Placental epithelial cell (primary cell): ENCODE data around the gene KCNIP2. TPM values are rescaled to one million over a fixed set of nuclear protein-coding genes. Genes with fewer than 3 reads are reported as not detected.

Experiments used
- total RNA-seq: library from RNA; depleted of rRNA; stranded (reverse); fragments of >200 nt; gene quantifications from 2 replicates; pipeline ENCODE4 v1.2.3, GENCODE V29; 2012

The KCNIP2 gene
- 0.65 and 2.4 TPM in 2 replicates for total RNA-seq

GRCh38 chr10:101843032-101844021, at the start of gene KCNIP2:
Gene KCNIP2, minus strand, starts transcription at chr10:101843800. Its CDS starts 232 bp downstream, at chr10:101843568.

GRCh38 chr10:101818119-101818871, 25.3 kb downstream of the KCNIP2 start, which contains the start of gene OGA:
Gene OGA, minus strand, starts transcription at chr10:101818444. Its CDS starts 422 bp downstream, at chr10:101818022.

DNA sequence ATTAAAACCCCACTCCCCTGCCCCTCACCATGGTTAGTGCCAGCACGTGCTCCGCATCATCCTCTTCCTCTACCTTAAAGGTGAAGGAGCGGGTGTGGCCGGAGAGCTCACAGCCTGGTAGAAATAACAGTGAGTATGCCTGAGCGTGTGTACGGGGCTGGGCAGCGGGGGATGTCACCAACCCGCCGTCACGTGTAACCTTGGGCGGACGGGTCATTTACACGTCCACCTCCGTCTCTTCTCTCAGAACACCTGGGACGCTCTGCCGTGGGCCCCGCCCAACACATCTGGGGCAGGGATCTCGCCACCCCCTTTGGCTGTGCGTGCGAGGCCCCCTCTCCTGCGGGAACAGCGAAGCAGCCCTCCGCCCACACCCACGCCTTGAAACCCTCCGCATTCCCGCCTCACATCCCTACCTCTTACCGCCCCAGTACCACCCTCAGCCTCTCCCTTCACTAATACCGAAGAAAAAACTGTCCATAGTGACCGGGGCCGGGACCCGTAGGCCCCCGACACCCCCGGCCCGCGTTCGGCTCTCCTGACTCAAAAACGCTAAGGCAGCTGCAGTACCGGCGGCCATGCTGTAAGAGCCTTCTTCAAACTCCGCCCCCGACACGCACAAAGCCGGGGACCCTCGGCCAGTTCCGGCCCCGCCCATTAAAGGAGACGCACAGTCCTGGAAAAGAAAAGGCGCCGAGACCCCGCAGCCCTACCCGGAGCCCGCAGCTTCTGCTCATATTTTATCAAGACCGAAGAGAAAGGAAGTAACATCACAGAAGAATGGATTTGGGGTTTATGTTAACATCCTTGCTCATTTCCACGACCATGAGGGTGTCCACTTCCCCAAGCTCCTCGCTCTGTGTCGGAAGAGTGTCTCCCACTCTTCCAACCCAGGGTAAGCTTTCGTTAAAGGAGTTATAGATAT, 60.5 kb downstream of the KCNIP2 start, which contains the start of gene NPM3:
Gene NPM3 (minus strand): TSS at position 636 of the 925 bp plus-strand sequence. CDS start 56 bp downstream, at position 580.

Other genes starting within 250 kb of the KCNIP2 start
- 60.9 and 85.2 TPM in 2 replicates for gene FBXW4, start 148.6 kb downstream of the KCNIP2 start, total RNA-seq
- gene FGF8, start 67.7 kb downstream of the KCNIP2 start, total RNA-seq, result not detected in 2 replicates
- gene NPM3, start 60.4 kb downstream of the KCNIP2 start, total RNA-seq, result 52.2 and 93.8 TPM in 2 replicates
- 82.3 and 124 TPM in 2 replicates for gene OGA, start 25.4 kb downstream of the KCNIP2 start, total RNA-seq
- gene ARMH3, start 212.4 kb upstream of the KCNIP2 start, total RNA-seq, result 12.2 and 47.1 TPM in 2 replicates
- gene HPS6, start 221.5 kb upstream of the KCNIP2 start, total RNA-seq, result 40.2 and 41.2 TPM in 2 replicates